Calu3 (cell line): ENCODE measurements around the gene NPIPB8. TPM values are rescaled to one million over a fixed set of nuclear protein-coding genes. Genes with fewer than 3 reads are reported as not detected.
"Not testable (repeated sequence)": the region's sequence is repeated elsewhere in the genome, so short reads cannot be mapped to it uniquely, and the experiment has no call there.

Experiments
- BruUV-seq: library from RNA; stranded (reverse); fragments of 400-500 nt; replicated peaks from 2 replicates; lab custom pipeline; 2021; lab: Mats Ljungman, UMichigan
- CTCF ChIA-PET: fragments of 300-600 bp; sonication (Branson Sonifier 250); formaldehyde crosslinking; loops from one replicate; lab custom pipeline; 2022; ENCODE audit warnings: antibody characterized with exemption; lab: Charles Lee
- DNase-seq: peaks from one replicate; pipeline ENCODE4 v3.0.0; 2022
- H3K27ac Mint-ChIP-seq: one replicate; pipeline ENCODE4 v1.8.0; 2022; ENCODE audit warnings: mixed read lengths; ENCODE audit not compliant: unreplicated experiment
- H3K27me3 Mint-ChIP-seq: one replicate; pipeline ENCODE4 v1.8.0; 2022; ENCODE audit warnings: mixed read lengths; ENCODE audit not compliant: unreplicated experiment
- H3K36me3 Mint-ChIP-seq: one replicate; pipeline ENCODE4 v1.8.0; 2022; ENCODE audit warnings: mild to moderate bottlenecking, moderate library complexity, mixed read lengths; ENCODE audit not compliant: insufficient read depth, unreplicated experiment
- H3K4me1 Mint-ChIP-seq: one replicate; pipeline ENCODE4 v1.8.0; 2022; ENCODE audit warnings: mild to moderate bottlenecking, low read depth, mixed read lengths; ENCODE audit not compliant: unreplicated experiment
- H3K4me3 Mint-ChIP-seq: one replicate; pipeline ENCODE4 v1.8.0; 2022; ENCODE audit warnings: mild to moderate bottlenecking, low read depth, moderate library complexity, mixed read lengths; ENCODE audit not compliant: unreplicated experiment
- H3K9me3 Mint-ChIP-seq: one replicate; pipeline ENCODE4 v1.8.0; 2022; ENCODE audit warnings: low read depth, mixed read lengths; ENCODE audit not compliant: unreplicated experiment
- intact Hi-C: fragments of 100-400 bp; cut with micrococcal nuclease; formaldehyde crosslinking; loops from one replicate; pipeline ENCODE4 v1.10.0; 2022; ENCODE audit not compliant: unreplicated experiment
- total RNA-seq: library from RNA; stranded (reverse); gene quantifications from 2 replicates; pipeline ENCODE4 v1.2.3, GENCODE V29; 2022

Gene NPIPB8
- total RNA-seq, 1 experiment from 2014 or later: 1.2 TPM

GRCh38 chr16:28689425-28689824, 51.6 kb downstream of the NPIPB8 start:
- H3K4me1 Mint-ChIP-seq, DNase-seq, H3K9me3 Mint-ChIP-seq, H3K4me3 Mint-ChIP-seq, BruUV-seq, H3K27ac Mint-ChIP-seq, intact Hi-C loops, H3K36me3 Mint-ChIP-seq, CTCF ChIA-PET, H3K27me3 Mint-ChIP-seq: not testable (repeated sequence)

- H3K9me3 Mint-ChIP-seq, CTCF ChIA-PET, H3K27ac Mint-ChIP-seq, intact Hi-C loops, BruUV-seq, H3K4me3 Mint-ChIP-seq, H3K4me1 Mint-ChIP-seq, H3K36me3 Mint-ChIP-seq, H3K27me3 Mint-ChIP-seq, DNase-seq: not testable (repeated sequence)
Measured at GRCh38 chr16:28691722-28692121, 53.9 kb downstream of the NPIPB8 start.

GRCh38 chr16:28693257-28693950, 55.5 kb downstream of the NPIPB8 start:
- BruUV-seq, DNase-seq, H3K9me3 Mint-ChIP-seq, H3K27me3 Mint-ChIP-seq, H3K4me3 Mint-ChIP-seq, H3K27ac Mint-ChIP-seq, CTCF ChIA-PET, intact Hi-C loops, H3K4me1 Mint-ChIP-seq, H3K36me3 Mint-ChIP-seq: not testable (repeated sequence)

GRCh38 chr16:28699792-28700191, 61.9 kb downstream of the NPIPB8 start:
- H3K9me3 Mint-ChIP-seq, H3K4me1 Mint-ChIP-seq, H3K36me3 Mint-ChIP-seq, intact Hi-C loops, DNase-seq, H3K27me3 Mint-ChIP-seq, CTCF ChIA-PET, H3K27ac Mint-ChIP-seq, BruUV-seq, H3K4me3 Mint-ChIP-seq: not testable (repeated sequence)

- intact Hi-C loops, H3K27me3 Mint-ChIP-seq, H3K4me3 Mint-ChIP-seq, H3K4me1 Mint-ChIP-seq, H3K27ac Mint-ChIP-seq, DNase-seq, BruUV-seq, CTCF ChIA-PET, H3K36me3 Mint-ChIP-seq, H3K9me3 Mint-ChIP-seq: not testable (repeated sequence)
Measured at GRCh38 chr16:28700349-28700748, 62.5 kb downstream of the NPIPB8 start.

GRCh38 chr16:28701384-28701783, 63.5 kb downstream of the NPIPB8 start:
- H3K36me3 Mint-ChIP-seq, intact Hi-C loops, H3K9me3 Mint-ChIP-seq, BruUV-seq, H3K27me3 Mint-ChIP-seq, CTCF ChIA-PET, H3K4me3 Mint-ChIP-seq, H3K27ac Mint-ChIP-seq, DNase-seq, H3K4me1 Mint-ChIP-seq: not testable (repeated sequence)

GRCh38 chr16:28704246-28704645, 66.4 kb downstream of the NPIPB8 start:
- H3K4me3 Mint-ChIP-seq, CTCF ChIA-PET: not testable (repeated sequence)

More at GRCh38 chr16:28704246-28704645, 66.4 kb downstream of the NPIPB8 start:
- DNase-seq, BruUV-seq, H3K27ac Mint-ChIP-seq, H3K27me3 Mint-ChIP-seq, intact Hi-C loops, H3K36me3 Mint-ChIP-seq, H3K9me3 Mint-ChIP-seq, H3K4me1 Mint-ChIP-seq: not testable (repeated sequence)

Other genes starting within 250 kb of the NPIPB8 start
- gene EIF3CL, start 234.2 kb upstream of the NPIPB8 start, total RNA-seq: 146 and 151 TPM in 2 replicates
- not detected in 2 replicates for gene NPIPB7, start 165.7 kb upstream of the NPIPB8 start, total RNA-seq
- 31.8 and 33.5 TPM in 2 replicates for gene CLN3, start 146.0 kb upstream of the NPIPB8 start, total RNA-seq
- 0.14 TPM in 1 of 2 replicates, not detected in the other for gene APOBR, start 143.4 kb upstream of the NPIPB8 start, total RNA-seq
- not detected in 2 replicates for gene IL27, start 131.2 kb upstream of the NPIPB8 start, total RNA-seq
- gene NUPR1, start 99.1 kb upstream of the NPIPB8 start, total RNA-seq: 0.27 and 0.73 TPM in 2 replicates
- gene SGF29, start 84.1 kb upstream of the NPIPB8 start, total RNA-seq: 27.9 and 31.0 TPM in 2 replicates
- 1.9 and 2.5 TPM in 2 replicates for gene SULT1A2, start 41.0 kb upstream of the NPIPB8 start, total RNA-seq
- 14.0 and 15.0 TPM in 2 replicates for gene SULT1A1, start 28.0 kb upstream of the NPIPB8 start, total RNA-seq
- gene EIF3C, start 73.4 kb downstream of the NPIPB8 start, total RNA-seq: 1,403 and 1,537 TPM in 2 replicates
- 5.2 and 7.0 TPM in 2 replicates for gene NPIPB9, start 113.7 kb downstream of the NPIPB8 start, total RNA-seq
- 276 and 286 TPM in 2 replicates for gene ATXN2L, start 184.9 kb downstream of the NPIPB8 start, total RNA-seq
- 273 and 286 TPM in 2 replicates for gene TUFM, start 208.3 kb downstream of the NPIPB8 start, total RNA-seq
- gene SH2B1, start 225.8 kb downstream of the NPIPB8 start, total RNA-seq: 60.9 and 67.9 TPM in 2 replicates
- 3.7 and 5.7 TPM in 2 replicates for gene ATP2A1, start 240.4 kb downstream of the NPIPB8 start, total RNA-seq